Naive thymus-derived CD4-positive, alpha-beta T cell (primary cell): ENCODE results near the gene TBCA. TPM values are rescaled to one million over a fixed set of nuclear protein-coding genes. Genes with fewer than 3 reads are reported as not detected.

Experiments used
- ATAC-seq: fragments of 150-1000 bp; cut with Tn5 transposase; 2 replicates; pipeline ENCODE4 v1.10.0; 2021; ENCODE audit warnings: mild to moderate bottlenecking, moderate library complexity
- CTCF ChIA-PET: fragments of 350-600 bp; sonication (Branson Sonifier 250); formaldehyde crosslinking; loops from one replicate; lab custom pipeline; 2021; ENCODE audit warnings: antibody characterized with exemption; lab: Charles Lee
- POLR2A ChIA-PET: fragments of 350-600 bp; sonication (Branson Sonifier 250); formaldehyde crosslinking; loops from one replicate; lab custom pipeline; 2021; ENCODE audit warnings: antibody characterized with exemption, inconsistent platforms; lab: Charles Lee
- DNase-seq, 9 donors: peaks; one replicate each; pipeline versions ENCODE4 v3.0.0 to v3.0.0-alpha.2; 2020 to 2022; ENCODE audit warnings: mixed read lengths in 1 of 9
- H3K27ac ChIP-seq: one replicate; pipeline ENCODE4 v1.7.0; 2013; ENCODE audit warnings: mild to moderate bottlenecking, low read depth, low read length, moderate library complexity
- H3K27me3 ChIP-seq, 2 donors: one replicate each; pipeline ENCODE4 v1.7.0; 2013; ENCODE audit warnings: low read length in 2 of 2, mild to moderate bottlenecking in 2 of 2, moderate library complexity in 2 of 2; ENCODE audit not compliant: control insufficient read depth in 2 of 2, insufficient read depth in 2 of 2
- H3K36me3 ChIP-seq, 3 experiments: 1 replicate in 2 of 3; 2 replicates in 1 of 3; pipeline ENCODE4 v1.7.0; 2013; ENCODE audit warnings: low read length in 3 of 3, mild to moderate bottlenecking in 3 of 3, moderate library complexity in 1 of 3; ENCODE audit not compliant: insufficient read depth in 3 of 3, control insufficient read depth in 2 of 3
- H3K4me1 ChIP-seq, 2 donors: one replicate each; pipeline ENCODE4 v1.7.0; 2013; ENCODE audit warnings: low read length in 2 of 2, mild to moderate bottlenecking in 2 of 2, moderate library complexity in 1 of 2; ENCODE audit not compliant: control insufficient read depth in 2 of 2, insufficient read depth in 2 of 2
- H3K4me3 ChIP-seq: 2 replicates; pipeline ENCODE4 v1.7.0; 2013; ENCODE audit warnings: mild to moderate bottlenecking, low read length
- H3K9me3 ChIP-seq, 3 experiments: 1 replicate in 2 of 3; 2 replicates in 1 of 3; pipeline ENCODE4 v1.7.0; 2013; ENCODE audit warnings: low read length in 3 of 3; ENCODE audit not compliant: control insufficient read depth in 2 of 3
- H3K27ac Mint-ChIP-seq, 9 donors: one replicate each; pipeline ENCODE4 v1.8.0; 2020 to 2022; ENCODE audit warnings: mixed read lengths in 9 of 9, mild to moderate bottlenecking in 8 of 9, moderate library complexity in 5 of 9, inconsistent platforms in 2 of 9
- H3K27me3 Mint-ChIP-seq, 5 donors: one replicate each; pipeline ENCODE4 v1.8.0; 2021 to 2022; ENCODE audit warnings: mixed read lengths in 5 of 5, mild to moderate bottlenecking in 1 of 5
- H3K36me3 Mint-ChIP-seq, 5 donors: one replicate each; pipeline ENCODE4 v1.8.0; 2020 to 2022; ENCODE audit warnings: mixed read lengths in 5 of 5, mild to moderate bottlenecking in 3 of 5, inconsistent platforms in 1 of 5
- H3K4me1 Mint-ChIP-seq, 7 donors: one replicate each; pipeline ENCODE4 v1.8.0; 2020 to 2022; ENCODE audit warnings: mixed read lengths in 7 of 7, mild to moderate bottlenecking in 3 of 7, inconsistent platforms in 1 of 7
- H3K4me3 Mint-ChIP-seq, 10 donors: one replicate each; pipeline ENCODE4 v1.8.0; 2020 to 2022; ENCODE audit warnings: mild to moderate bottlenecking in 10 of 10, mixed read lengths in 10 of 10, moderate library complexity in 6 of 10, inconsistent platforms in 2 of 10
- H3K9me3 Mint-ChIP-seq, 11 donors: one replicate each; pipeline ENCODE4 v1.8.0; 2020 to 2022; ENCODE audit warnings: mixed read lengths in 11 of 11, mild to moderate bottlenecking in 4 of 11, inconsistent platforms in 1 of 11, moderate library complexity in 1 of 11
- intact Hi-C, 2 donors: fragments of 100-400 bp; cut with micrococcal nuclease; formaldehyde crosslinking; loops; one replicate each; pipeline ENCODE4 v1.15.1; 2023
- polyA plus RNA-seq, 2 donors: library from polyadenylated mRNA; unstranded; fragments of 300-500 nt; fragmentation: Illumina TruSeq; gene quantifications; one replicate each; pipeline ENCODE4 v1.2.3, GENCODE V29; 2021
- total RNA-seq, 6 experiments: library from RNA in 5 of 6; stranded (reverse) in 5 of 6; gene quantifications; 1 replicate in 5 of 6; 2 replicates in 1 of 6; pipeline ENCODE4 v1.2.3 and lab custom pipeline; 2021 to 2026

The TBCA gene
- total and polyA plus RNA-seq, 7 experiments from 2014 or later: 71.3 to 141 (median 96.3) TPM

GRCh38 chr5:77683171-77683732, 92.9 kb downstream of the TBCA start:
- DNase-seq: no peak
- Mint-ChIP-seq H3K4me1 (no peaks in the 10 kb centered on the region), H3K27me3 (peaks cover 2 to 8% (median 6%) of the 10 kb centered on the region in 5 donors), H3K9me3 (peaks cover 0 to 5% (median 0%) of the 10 kb centered on the region in 11 donors), H3K36me3 (peaks cover 2 to 5% (median 3%) of the 10 kb centered on the region in 5 donors), H3K4me3 (no peak overlapping the region), H3K27ac (no peak overlapping the region)
- no peak overlapping the region for H3K27ac ChIP-seq
- no peaks in the 10 kb centered on the region for H3K4me1 ChIP-seq
- no peak for ATAC-seq
- H3K9me3 ChIP-seq: no peaks in the 10 kb centered on the region
- no peaks in the 10 kb centered on the region for H3K36me3 ChIP-seq
- no peaks in the 10 kb centered on the region for H3K27me3 ChIP-seq
- ChIA-PET CTCF (no interaction called here), POLR2A (no interaction called here)
- intact Hi-C loops: no loop called here
- H3K4me3 ChIP-seq: no peak overlapping the region

GRCh38 chr5:77670526-77670925, 105.6 kb downstream of the TBCA start:
- Mint-ChIP-seq H3K9me3 (peaks cover 0 to 15% (median 3%) of the 10 kb centered on the region in 11 donors), H3K36me3 (peaks cover 0 to 2% (median 0%) of the 10 kb centered on the region in 5 donors), H3K4me3 (no peak overlapping the region), H3K27ac (no peak overlapping the region), H3K27me3 (peaks cover 3 to 24% (median 22%) of the 10 kb centered on the region in 5 donors), H3K4me1 (no peaks in the 10 kb centered on the region)
- ATAC-seq (no peak), DNase-seq (no peak)
- H3K27ac ChIP-seq: no peak overlapping the region
- H3K36me3 ChIP-seq: no peaks in the 10 kb centered on the region
- no peaks in the 10 kb centered on the region for H3K9me3 ChIP-seq
- no peak overlapping the region for H3K4me3 ChIP-seq
- ChIA-PET POLR2A (no interaction called here), CTCF (interaction anchor here (0.6 to 0.7 kb wide), 2 partner anchors 128 to 150 kb away, joined by 3 read pairs; no protein-coding TSS in a partner anchor)
- no peaks in the 10 kb centered on the region for H3K4me1 ChIP-seq
- intact Hi-C loops: no loop called here
- H3K27me3 ChIP-seq: no peaks in the 10 kb centered on the region

- DNase-seq (no peak), ATAC-seq (no peak)
- H3K27ac Mint-ChIP-seq: no peak overlapping the region
- H3K27me3 ChIP-seq: no peaks in the 10 kb centered on the region
- H3K36me3 Mint-ChIP-seq: no peaks in the 10 kb centered on the region
- no peak overlapping the region for H3K4me3 ChIP-seq
- intact Hi-C loops: no loop called here
- ChIA-PET POLR2A (no interaction called here), CTCF (no interaction called here)
- H3K27me3 Mint-ChIP-seq: peaks cover 1 to 24% (median 22%) of the 10 kb centered on the region in 5 donors
- H3K9me3 Mint-ChIP-seq: peaks cover 0 to 7% (median 1%) of the 10 kb centered on the region in 11 donors
- no peaks in the 10 kb centered on the region for H3K4me1 Mint-ChIP-seq
- no peaks in the 10 kb centered on the region for H3K9me3 ChIP-seq
- H3K36me3 ChIP-seq: no peaks in the 10 kb centered on the region
- H3K27ac ChIP-seq: no peak overlapping the region
- H3K4me3 Mint-ChIP-seq: no peak overlapping the region
- H3K4me1 ChIP-seq: no peaks in the 10 kb centered on the region
Observed at GRCh38 chr5:77669677-77670076, 106.5 kb downstream of the TBCA start.

GRCh38 chr5:77663090-77663863, 112.9 kb downstream of the TBCA start:
- Histone ChIP-seq H3K27me3 (no peaks in the 10 kb centered on the region), H3K4me3 (no peak overlapping the region), H3K27ac (no peak overlapping the region), H3K36me3 (no peaks in the 10 kb centered on the region), H3K4me1 (no peaks in the 10 kb centered on the region), H3K9me3 (no peaks in the 10 kb centered on the region)
- ChIA-PET CTCF (no interaction called here), POLR2A (no interaction called here)
- Mint-ChIP-seq H3K4me3 (no peak overlapping the region), H3K4me1 (no peaks in the 10 kb centered on the region), H3K9me3 (peaks cover 0 to 3% (median 0%) of the 10 kb centered on the region in 11 donors), H3K27me3 (peaks cover 16 to 31% (median 28%) of the 10 kb centered on the region in 5 donors), H3K36me3 (no peaks in the 10 kb centered on the region), H3K27ac (no peak overlapping the region)
- no peak for ATAC-seq
- DNase-seq: no peak
- intact Hi-C loops: no loop called here

GRCh38 chr5:77662635-77663034, 113.5 kb downstream of the TBCA start:
- Mint-ChIP-seq H3K9me3 (peaks cover 0 to 3% (median 0%) of the 10 kb centered on the region in 11 donors), H3K4me3 (no peak overlapping the region), H3K27ac (no peak overlapping the region), H3K4me1 (no peaks in the 10 kb centered on the region), H3K36me3 (no peaks in the 10 kb centered on the region), H3K27me3 (peaks cover 21 to 35% (median 32%) of the 10 kb centered on the region in 5 donors)
- Histone ChIP-seq H3K27me3 (no peaks in the 10 kb centered on the region), H3K4me3 (no peak overlapping the region), H3K9me3 (no peaks in the 10 kb centered on the region), H3K36me3 (no peaks in the 10 kb centered on the region), H3K4me1 (no peaks in the 10 kb centered on the region), H3K27ac (no peak overlapping the region)
- DNase-seq: no peak
- intact Hi-C loops: no loop called here
- ATAC-seq: no peak
- ChIA-PET POLR2A (no interaction called here), CTCF (no interaction called here)

GRCh38 chr5:77658662-77659061, 117.5 kb downstream of the TBCA start:
- DNase-seq: no peak
- POLR2A ChIA-PET: no interaction called here

More at GRCh38 chr5:77658662-77659061, 117.5 kb downstream of the TBCA start:
- Mint-ChIP-seq H3K27me3 (peaks cover 52 to 70% (median 58%) of the 10 kb centered on the region in 5 donors), H3K4me3 (no peak overlapping the region), H3K9me3 (peaks cover 0 to 3% (median 0%) of the 10 kb centered on the region in 11 donors), H3K4me1 (no peaks in the 10 kb centered on the region), H3K27ac (no peak overlapping the region), H3K36me3 (no peaks in the 10 kb centered on the region)
- H3K4me1 ChIP-seq: no peaks in the 10 kb centered on the region
- no peaks in the 10 kb centered on the region for H3K27me3 ChIP-seq
- CTCF ChIA-PET: no interaction called here
- H3K36me3 ChIP-seq: no peaks in the 10 kb centered on the region
- no peak overlapping the region for H3K27ac ChIP-seq
- H3K4me3 ChIP-seq: no peak overlapping the region
- intact Hi-C loops: no loop called here
- no peak for ATAC-seq
- no peaks in the 10 kb centered on the region for H3K9me3 ChIP-seq
